Measurements from ENCODE around the gene RAB19.

- TF ChIP-seq CTCF (IDR thresholded peaks at IDR 0.05; ENCODE audit: low read length) (no peak), EZH2phosphoT487 (IDR thresholded peaks at IDR 0.05; ENCODE audit: low read length) (no peak)
Observed at GRCh38 chr7:140447841-140448240, 44.0 kb downstream of the RAB19 start.

All from MM.1S (cell line).